Ovary (tissue), 9 donors: ENCODE measurements around the gene TCF4. TPM values are rescaled to one million over a fixed set of nuclear protein-coding genes. Genes with fewer than 3 reads are reported as not detected.

Source experiments
- DNase-seq, 5 donors: peaks; one replicate each; pipeline ENCODE4 v3.0.0-alpha.2; 2019 to 2020
- H3K27ac ChIP-seq, 2 donors: fragments of 200-600 bp; one replicate each; pipeline versions ENCODE4 v1.5.1 to v1.8.0; 2019 to 2022
- H3K27me3 ChIP-seq: fragments of 200-600 bp; one replicate; pipeline ENCODE4 v1.8.0; 2022
- H3K36me3 ChIP-seq: fragments of 200-600 bp; sonication (generic); one replicate; pipeline ENCODE4 v1.5.1; 2019
- H3K4me1 ChIP-seq: one replicate; pipeline ENCODE4 v1.8.1; 2013; ENCODE audit warnings: mild to moderate bottlenecking, moderate library complexity; ENCODE audit not compliant: insufficient read depth
- H3K4me3 ChIP-seq: fragments of 200-600 bp; sonication (generic); one replicate; pipeline ENCODE4 v1.5.1; 2017
- H3K9me3 ChIP-seq, 2 donors: fragments of 200-600 bp in 1 of 2; sonication (generic) in 1 of 2; one replicate each; pipeline versions ENCODE4 v1.5.1 to v1.8.1; 2013 to 2019; ENCODE audit warnings: mild to moderate bottlenecking in 1 of 2, moderate library complexity in 1 of 2
- EP300 ChIP-seq: sonication (generic); formaldehyde crosslinking; IDR thresholded peaks from one replicate; pipeline ENCODE4 v1.6.1; 2017; ENCODE audit warnings: antibody characterized with exemption
- POLR2A ChIP-seq: fragments of 450-650 bp; IDR thresholded peaks from one replicate; pipeline ENCODE4 v1.6.1; 2017; ENCODE audit warnings: antibody characterized with exemption, mild to moderate bottlenecking, moderate library complexity
- WGBS, 3 donors: extraction: QIAGEN DNeasy Blood & Tissue Kit in 1 of 3; methylation state at CpG; one replicate each; pipeline versions ENCODE4 v1.1.5 to v1.1.7; 2013 to 2017; 5-methylcytosine and 5-hydroxymethylcytosine counted together
- intact Hi-C, 4 donors: fragments of 100-400 bp; cut with DNase I; formaldehyde crosslinking; loops; one replicate each; pipeline versions ENCODE4 v1.11.0 to v1.15.1; 2022 to 2023
- polyA plus RNA-seq, 2 donors: library from polyadenylated mRNA; stranded (reverse); fragments of 200-250 nt in 1 of 2; fragments of 350-450 nt in 1 of 2; fragmentation: Illumina TruSeq in 1 of 2; extraction: RNeasy Lipid Tissue Mini Kit (QIAGEN cat#74804) in 1 of 2; gene quantifications; one replicate each; pipeline ENCODE4 v1.2.3, GENCODE V29; 2013 to 2014
- total RNA-seq, 7 donors: library from RNA; depleted of rRNA in 2 of 7; stranded (reverse); fragments of >200 nt in 2 of 7; fragmentation: NEBNext Ultra II Directional in 3 of 7; extraction: Animal tissue kit (Norgen Biotek cat#: 25700) in 3 of 7; gene quantifications; one replicate each; pipeline versions ENCODE4 v1.1.0 to v1.2.4, GENCODE V29; 2016 to 2023
- TF ChIP-seq, protein P1 (sequence below), 3 donors: fragments of 450-650 bp in 2 of 3; fragments of 200-600 bp in 1 of 3; IDR thresholded peaks; one replicate each; pipeline versions ENCODE4 v1.5.1 to v1.8.0; 2016 to 2022; ENCODE audit warnings: antibody characterized with exemption in 3 of 3, mild to moderate bottlenecking in 1 of 3
- donor health status: DM: no; HTN: no; CAD: no; lungs with moderate emphysema.
- donor health status: DM: no; HTN: no; CAD: no.
- donor health status: Bipolar disorder and iron deficiency.
- donor health status: DM: yes; HTN: yes; CAD: no.
- donor health status: DM: no; HTN: no; CAD: no.
- donor health status: DM: yes; HTN: yes; CAD: no.

Gene TCF4
- total and polyA plus RNA-seq, 9 donors = 36.5 to 131 (median 112) TPM

GRCh38 chr18:55228191-55228590 is 359.8 kb downstream of the TCF4 start:
- WGBS, 3 donors = 23 to 32% (median 31%) methylated on average over 6 of the region's 6 CpGs
- no peaks in the 10 kb centered on the region for H3K9me3 ChIP-seq
- no peak for TF ChIP-seq POLR2A
- TF ChIP-seq, protein P1, sequence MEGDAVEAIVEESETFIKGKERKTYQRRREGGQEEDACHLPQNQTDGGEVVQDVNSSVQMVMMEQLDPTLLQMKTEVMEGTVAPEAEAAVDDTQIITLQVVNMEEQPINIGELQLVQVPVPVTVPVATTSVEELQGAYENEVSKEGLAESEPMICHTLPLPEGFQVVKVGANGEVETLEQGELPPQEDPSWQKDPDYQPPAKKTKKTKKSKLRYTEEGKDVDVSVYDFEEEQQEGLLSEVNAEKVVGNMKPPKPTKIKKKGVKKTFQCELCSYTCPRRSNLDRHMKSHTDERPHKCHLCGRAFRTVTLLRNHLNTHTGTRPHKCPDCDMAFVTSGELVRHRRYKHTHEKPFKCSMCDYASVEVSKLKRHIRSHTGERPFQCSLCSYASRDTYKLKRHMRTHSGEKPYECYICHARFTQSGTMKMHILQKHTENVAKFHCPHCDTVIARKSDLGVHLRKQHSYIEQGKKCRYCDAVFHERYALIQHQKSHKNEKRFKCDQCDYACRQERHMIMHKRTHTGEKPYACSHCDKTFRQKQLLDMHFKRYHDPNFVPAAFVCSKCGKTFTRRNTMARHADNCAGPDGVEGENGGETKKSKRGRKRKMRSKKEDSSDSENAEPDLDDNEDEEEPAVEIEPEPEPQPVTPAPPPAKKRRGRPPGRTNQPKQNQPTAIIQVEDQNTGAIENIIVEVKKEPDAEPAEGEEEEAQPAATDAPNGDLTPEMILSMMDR (IDR thresholded peaks at IDR 0.05) = no peak
- no peak for TF ChIP-seq EP300
- no peak overlapping the region for H3K27ac ChIP-seq
- no peak for DNase-seq
- no peaks in the 10 kb centered on the region for H3K4me1 ChIP-seq
- no peaks in the 10 kb centered on the region for H3K36me3 ChIP-seq
- no peak overlapping the region for H3K4me3 ChIP-seq
- intact Hi-C loops = no loop called here
- H3K27me3 ChIP-seq = no peaks in the 10 kb centered on the region

GRCh38 chr18:55227771-55228170 is 360.2 kb downstream of the TCF4 start:
- no peak for TF ChIP-seq EP300
- TF ChIP-seq POLR2A = no peak
- TF ChIP-seq, protein P1 (IDR thresholded peaks at IDR 0.05) = no peak
- intact Hi-C loops = no loop called here
- H3K4me1 ChIP-seq = no peaks in the 10 kb centered on the region
- H3K27me3 ChIP-seq = no peaks in the 10 kb centered on the region
- no peak overlapping the region for H3K4me3 ChIP-seq
- H3K36me3 ChIP-seq = no peaks in the 10 kb centered on the region
- H3K27ac ChIP-seq = no peak overlapping the region
- H3K9me3 ChIP-seq = no peaks in the 10 kb centered on the region
- no peak for DNase-seq
- WGBS, 3 donors = 88 to 93% (median 91%) methylated on average over 3 of the region's 3 CpGs

DNA sequence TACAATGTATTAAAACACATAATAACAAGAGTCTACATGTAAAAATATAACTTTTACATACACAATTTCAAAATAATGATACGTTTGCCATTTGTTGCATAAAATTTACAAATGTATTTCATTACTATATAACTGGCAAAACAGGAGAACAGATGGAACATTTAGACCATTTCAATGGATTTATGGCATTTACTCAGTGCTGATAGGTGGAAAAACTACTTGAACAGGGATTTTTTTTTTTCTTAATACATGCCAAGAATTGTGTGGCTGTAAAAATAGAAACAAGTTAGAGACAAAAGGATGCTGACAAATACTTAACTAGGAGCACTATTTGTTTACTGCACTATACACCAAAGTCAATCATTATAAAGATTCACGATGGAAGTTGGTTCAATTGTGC is 361.9 kb downstream of the TCF4 start:
- TF ChIP-seq, protein P1 (IDR thresholded peaks at IDR 0.05) = no peak
- TF ChIP-seq EP300 = no peak
- no peak for TF ChIP-seq POLR2A
- no peaks in the 10 kb centered on the region for H3K36me3 ChIP-seq
- H3K4me3 ChIP-seq = no peak overlapping the region
- 64 to 88% (median 83%) methylated on average over 2 of the region's 2 CpGs for WGBS, 3 donors
- no peaks in the 10 kb centered on the region for H3K9me3 ChIP-seq
- intact Hi-C loops = no loop called here
- H3K27ac ChIP-seq = no peak overlapping the region
- no peaks in the 10 kb centered on the region for H3K4me1 ChIP-seq
- DNase-seq = no peak
- H3K27me3 ChIP-seq = no peaks in the 10 kb centered on the region

- Histone ChIP-seq H3K27me3 (no peaks in the 10 kb centered on the region), H3K4me1 (peaks cover 2% of the 10 kb centered on the region), H3K27ac (no peak overlapping the region), H3K9me3 (no peaks in the 10 kb centered on the region), H3K4me3 (no peak overlapping the region), H3K36me3 (no peaks in the 10 kb centered on the region)
- DNase-seq = no peak
- intact Hi-C loops = no loop called here
- TF ChIP-seq POLR2A (no peak), EP300 (no peak)
- TF ChIP-seq, protein P1 (IDR thresholded peaks at IDR 0.05) = no peak
- 75 to 85% (median 79%) methylated on average over 1 of the region's 1 CpG for WGBS, 3 donors
Observed at GRCh38 chr18:55224086-55224625, 363.8 kb downstream of the TCF4 start.
